GM12878 (cell line): ENCODE results near the gene LIX1L.

ENCODE experiments used
- CREB1 ChIP-seq: IDR thresholded peaks from 2 replicates; pipeline ENCODE4 v1.6.1; 2012; ENCODE audit warnings: low read depth, mild to moderate bottlenecking, inconsistent platforms
- EP300 ChIP-seq, 2 experiments: fragments of 150-350 bp in 1 of 2; IDR thresholded peaks; 2 replicates each; pipeline ENCODE4 v1.6.1; 2011 to 2012; ENCODE audit warnings: low read depth in 2 of 2, low read length in 2 of 2, borderline replicate concordance in 1 of 2, improper control_type of control experiment in 1 of 2, inconsistent platforms in 1 of 2; ENCODE audit not compliant: control insufficient read depth in 1 of 2
- POLR2AphosphoS5 ChIP-seq: IDR thresholded peaks from 2 replicates; pipeline ENCODE4 v1.6.1; 2011; ENCODE audit warnings: mild to moderate bottlenecking, low read length, inconsistent platforms
- SMAD5 ChIP-seq: IDR thresholded peaks from 2 replicates; pipeline ENCODE4 v1.6.1; 2016; ENCODE audit warnings: antibody characterized with exemption, low read depth
- SMARCA5 ChIP-seq: fragments of 450-650 bp; IDR thresholded peaks from 2 replicates; pipeline ENCODE4 v1.6.1; 2017; ENCODE audit warnings: mild to moderate bottlenecking
- TF ChIP-seq, protein P1 (sequence below), 3 experiments: IDR thresholded peaks in 2 of 3; conservative IDR thresholded peaks in 1 of 3; 2 replicates each; pipeline ENCODE4 v1.5.1; 2011; ENCODE audit warnings: low read depth in 3 of 3, low read length in 3 of 3, mild to moderate bottlenecking in 3 of 3, control low read depth in 2 of 3, moderate library complexity in 2 of 3, inconsistent platforms in 1 of 3, mixed read lengths in 1 of 3; ENCODE audit not compliant: control insufficient read depth in 2 of 3, insufficient read depth in 1 of 3; ENCODE audit errors: extremely low read depth in 1 of 3

DNA sequence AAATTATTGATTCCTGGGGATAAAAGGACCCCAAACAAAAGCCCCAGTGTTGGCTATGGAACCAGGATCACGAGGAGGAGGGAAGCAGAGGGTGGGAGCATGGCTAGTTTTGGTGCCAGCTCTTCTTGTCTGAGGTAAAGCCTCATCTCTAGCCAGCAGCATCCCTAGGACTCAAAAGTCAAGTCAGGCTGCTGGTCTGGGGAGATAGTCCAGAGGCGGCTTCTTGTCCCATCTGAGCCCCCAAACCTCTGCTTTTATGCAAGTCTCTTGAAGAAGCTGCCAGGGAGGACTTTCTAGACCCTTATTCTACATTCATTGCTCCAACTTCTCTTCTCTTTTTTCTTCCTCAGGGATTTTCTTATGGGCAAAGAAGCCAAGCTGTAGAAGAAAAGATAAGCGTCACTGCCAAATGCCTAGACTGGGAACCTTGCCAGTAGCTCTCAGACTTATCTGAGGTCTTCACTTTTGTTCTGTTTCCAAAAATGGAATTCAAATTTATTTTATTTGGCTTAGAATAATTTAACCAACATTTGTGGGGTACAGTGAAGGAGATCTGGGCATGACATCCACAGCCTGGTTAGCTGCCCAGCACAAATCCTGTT is 65.2 kb downstream of the LIX1L start:
- no peak for TF ChIP-seq POLR2AphosphoS5
- TF ChIP-seq, protein P1, sequence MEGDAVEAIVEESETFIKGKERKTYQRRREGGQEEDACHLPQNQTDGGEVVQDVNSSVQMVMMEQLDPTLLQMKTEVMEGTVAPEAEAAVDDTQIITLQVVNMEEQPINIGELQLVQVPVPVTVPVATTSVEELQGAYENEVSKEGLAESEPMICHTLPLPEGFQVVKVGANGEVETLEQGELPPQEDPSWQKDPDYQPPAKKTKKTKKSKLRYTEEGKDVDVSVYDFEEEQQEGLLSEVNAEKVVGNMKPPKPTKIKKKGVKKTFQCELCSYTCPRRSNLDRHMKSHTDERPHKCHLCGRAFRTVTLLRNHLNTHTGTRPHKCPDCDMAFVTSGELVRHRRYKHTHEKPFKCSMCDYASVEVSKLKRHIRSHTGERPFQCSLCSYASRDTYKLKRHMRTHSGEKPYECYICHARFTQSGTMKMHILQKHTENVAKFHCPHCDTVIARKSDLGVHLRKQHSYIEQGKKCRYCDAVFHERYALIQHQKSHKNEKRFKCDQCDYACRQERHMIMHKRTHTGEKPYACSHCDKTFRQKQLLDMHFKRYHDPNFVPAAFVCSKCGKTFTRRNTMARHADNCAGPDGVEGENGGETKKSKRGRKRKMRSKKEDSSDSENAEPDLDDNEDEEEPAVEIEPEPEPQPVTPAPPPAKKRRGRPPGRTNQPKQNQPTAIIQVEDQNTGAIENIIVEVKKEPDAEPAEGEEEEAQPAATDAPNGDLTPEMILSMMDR (IDR thresholded peaks at IDR 0.05 in 2 of 3, conservative IDR thresholded peaks at IDR 0.05 in 1 of 3; ENCODE audit: control insufficient read depth in 2 of 3, extremely low read depth in 1 of 3, insufficient read depth in 1 of 3, low read depth in 3 of 3, low read length in 3 of 3): no peak
- TF ChIP-seq CREB1: no peak
- TF ChIP-seq SMARCA5: no peak
- no peak for TF ChIP-seq SMAD5
- no peak for TF ChIP-seq EP300 (IDR thresholded peaks at IDR 0.05; ENCODE audit: borderline replicate concordance in 1 of 2, control insufficient read depth in 1 of 2, low read depth in 2 of 2, low read length in 2 of 2)
